WTC11 (cell line): ENCODE measurements around the gene DNTT.

Experiments
- CTCF ChIP-seq: fragments of 200-600 bp; IDR thresholded peaks from 2 replicates; pipeline ENCODE4 v1.8.0; 2022; ENCODE audit warnings: antibody characterized with exemption
- IRF1 ChIP-seq: sonication (generic); formaldehyde crosslinking; IDR thresholded peaks from 2 replicates; pipeline ENCODE4 v1.8.0; 2023; ENCODE audit warnings: missing genetic modification reagents
- MAX ChIP-seq: sonication (generic); formaldehyde crosslinking; IDR thresholded peaks from 2 replicates; pipeline ENCODE4 v1.8.0; 2022; ENCODE audit warnings: mild to moderate bottlenecking, missing genetic modification reagents
- NR2C2 ChIP-seq: sonication (generic); formaldehyde crosslinking; IDR thresholded peaks from 2 replicates; pipeline ENCODE4 v1.8.0; 2022; ENCODE audit warnings: mild to moderate bottlenecking, missing genetic modification reagents
- ZNF281 ChIP-seq: sonication (generic); formaldehyde crosslinking; IDR thresholded peaks from 2 replicates; pipeline ENCODE4 v1.8.0; 2023; ENCODE audit warnings: mild to moderate bottlenecking, missing genetic modification reagents
- ZNF423 ChIP-seq: fragments of 250-450 bp; sonication (Bioruptor Pico); IDR thresholded peaks from 2 replicates; pipeline ENCODE4 v2.1.2; 2022; ENCODE audit warnings: mild to moderate bottlenecking, moderate library complexity
- ZNF532 ChIP-seq: fragments of 250-450 bp; sonication (Bioruptor Pico); IDR thresholded peaks from 2 replicates; pipeline ENCODE4 v1.9.0; 2021; ENCODE audit warnings: mild to moderate bottlenecking, borderline replicate concordance
- TF ChIP-seq, protein P1 (sequence below): sonication (generic); formaldehyde crosslinking; IDR thresholded peaks from 2 replicates; pipeline ENCODE4 v1.8.1; 2022; ENCODE audit warnings: low read depth, missing genetic modification reagents, borderline replicate concordance
- TF ChIP-seq, protein P2 (sequence below): fragments of 250-450 bp; sonication (Bioruptor Pico); IDR thresholded peaks from 2 replicates; pipeline ENCODE4 v1.9.0; 2021; ENCODE audit warnings: mild to moderate bottlenecking

- TF ChIP-seq, protein P1, sequence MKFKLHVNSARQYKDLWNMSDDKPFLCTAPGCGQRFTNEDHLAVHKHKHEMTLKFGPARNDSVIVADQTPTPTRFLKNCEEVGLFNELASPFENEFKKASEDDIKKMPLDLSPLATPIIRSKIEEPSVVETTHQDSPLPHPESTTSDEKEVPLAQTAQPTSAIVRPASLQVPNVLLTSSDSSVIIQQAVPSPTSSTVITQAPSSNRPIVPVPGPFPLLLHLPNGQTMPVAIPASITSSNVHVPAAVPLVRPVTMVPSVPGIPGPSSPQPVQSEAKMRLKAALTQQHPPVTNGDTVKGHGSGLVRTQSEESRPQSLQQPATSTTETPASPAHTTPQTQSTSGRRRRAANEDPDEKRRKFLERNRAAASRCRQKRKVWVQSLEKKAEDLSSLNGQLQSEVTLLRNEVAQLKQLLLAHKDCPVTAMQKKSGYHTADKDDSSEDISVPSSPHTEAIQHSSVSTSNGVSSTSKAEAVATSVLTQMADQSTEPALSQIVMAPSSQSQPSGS (CRISPR knock-in tag), result no peak
- TF ChIP-seq, protein P2, sequence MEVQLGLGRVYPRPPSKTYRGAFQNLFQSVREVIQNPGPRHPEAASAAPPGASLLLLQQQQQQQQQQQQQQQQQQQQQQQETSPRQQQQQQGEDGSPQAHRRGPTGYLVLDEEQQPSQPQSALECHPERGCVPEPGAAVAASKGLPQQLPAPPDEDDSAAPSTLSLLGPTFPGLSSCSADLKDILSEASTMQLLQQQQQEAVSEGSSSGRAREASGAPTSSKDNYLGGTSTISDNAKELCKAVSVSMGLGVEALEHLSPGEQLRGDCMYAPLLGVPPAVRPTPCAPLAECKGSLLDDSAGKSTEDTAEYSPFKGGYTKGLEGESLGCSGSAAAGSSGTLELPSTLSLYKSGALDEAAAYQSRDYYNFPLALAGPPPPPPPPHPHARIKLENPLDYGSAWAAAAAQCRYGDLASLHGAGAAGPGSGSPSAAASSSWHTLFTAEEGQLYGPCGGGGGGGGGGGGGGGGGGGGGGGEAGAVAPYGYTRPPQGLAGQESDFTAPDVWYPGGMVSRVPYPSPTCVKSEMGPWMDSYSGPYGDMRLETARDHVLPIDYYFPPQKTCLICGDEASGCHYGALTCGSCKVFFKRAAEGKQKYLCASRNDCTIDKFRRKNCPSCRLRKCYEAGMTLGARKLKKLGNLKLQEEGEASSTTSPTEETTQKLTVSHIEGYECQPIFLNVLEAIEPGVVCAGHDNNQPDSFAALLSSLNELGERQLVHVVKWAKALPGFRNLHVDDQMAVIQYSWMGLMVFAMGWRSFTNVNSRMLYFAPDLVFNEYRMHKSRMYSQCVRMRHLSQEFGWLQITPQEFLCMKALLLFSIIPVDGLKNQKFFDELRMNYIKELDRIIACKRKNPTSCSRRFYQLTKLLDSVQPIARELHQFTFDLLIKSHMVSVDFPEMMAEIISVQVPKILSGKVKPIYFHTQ, result no peak
- TF ChIP-seq CTCF, result no peak
- TF ChIP-seq ZNF423 (CRISPR knock-in tag), result no peak
- TF ChIP-seq ZNF281 (CRISPR knock-in tag), result no peak
- no peak for TF ChIP-seq ZNF532
- no peak for TF ChIP-seq NR2C2 (CRISPR knock-in tag)
- no peak for TF ChIP-seq MAX (CRISPR knock-in tag)
- TF ChIP-seq IRF1 (CRISPR knock-in tag), result no peak
These were observed 7.0 kb downstream of the DNTT start for GRCh38 chr10:96311180-96311715.
